SK-N-SH (cell line): ENCODE results near the gene YY1. TPM values are rescaled to one million over a fixed set of nuclear protein-coding genes. Genes with fewer than 3 reads are reported as not detected.

ENCODE experiments used
- CTCF ChIA-PET: fragments of 300-600, 350-600 bp; formaldehyde crosslinking; extraction: SDS; loops from one replicate; lab custom pipeline; 2021; lab: Yijun Ruan, JAX
- POLR2A ChIA-PET: fragments of 350-600 bp; sonication (Branson Sonifier 250); formaldehyde crosslinking; extraction: SDS; loops from one replicate; lab custom pipeline; 2020; ENCODE audit warnings: antibody characterized with exemption, inconsistent platforms; lab: Yijun Ruan, JAX
- DNase-seq: peaks from one replicate; pipeline ENCODE4 v3.0.0; 2012
- H2AFZ ChIP-seq: fragments of 200-600 bp; sonication (generic); 2 replicates; pipeline ENCODE4 v1.8.1; 2016; ENCODE audit warnings: antibody characterized with exemption, mild to moderate bottlenecking, low read depth
- H3F3A ChIP-seq: fragments of 200-600 bp; sonication (generic); replicated peaks from 2 replicates; pipeline ENCODE3; 2016; ENCODE audit warnings: antibody characterized with exemption, mild to moderate bottlenecking; ENCODE audit not compliant: insufficient read depth
- H3K27ac ChIP-seq, 2 experiments: fragments of 200-500 bp in 1 of 2; fragments of 200-600 bp in 1 of 2; sonication (Bioruptor generic) in 1 of 2; sonication (generic), shearing (Covaris generic) in 1 of 2; 2 replicates each; pipeline versions ENCODE4 v1.5.1 to v1.6.1; 2014 to 2016; ENCODE audit warnings: low read depth in 2 of 2, inconsistent platforms in 1 of 2, low read length in 1 of 2, mild to moderate bottlenecking in 1 of 2, mixed read lengths in 1 of 2
- H3K27me3 ChIP-seq: fragments of 200-600 bp; sonication (generic), shearing (Covaris generic); 2 replicates; pipeline ENCODE4 v1.6.1; 2016; ENCODE audit warnings: mixed run types; ENCODE audit not compliant: insufficient read depth
- H3K36me3 ChIP-seq, 2 experiments: fragments of 200-500 bp in 1 of 2; fragments of 200-600 bp in 1 of 2; sonication (Bioruptor generic) in 1 of 2; sonication (generic) in 1 of 2; replicated peaks in 1 of 2; 2 replicates each; pipeline versions ENCODE3 to v1.5.1; 2014 to 2016; ENCODE audit warnings: low read length in 1 of 2, mild to moderate bottlenecking in 1 of 2; ENCODE audit not compliant: insufficient read depth in 2 of 2, control insufficient read depth in 1 of 2
- H3K4me1 ChIP-seq, 2 experiments: fragments of 200-500 bp in 1 of 2; fragments of 200-600 bp in 1 of 2; sonication (Bioruptor generic) in 1 of 2; sonication (generic), shearing (Covaris generic) in 1 of 2; 2 replicates each; pipeline versions ENCODE4 v1.5.1 to v1.6.1; 2014 to 2016; ENCODE audit warnings: low read depth in 1 of 2, low read length in 1 of 2, mixed run types in 1 of 2; ENCODE audit not compliant: insufficient read depth in 2 of 2, control insufficient read depth in 1 of 2
- H3K4me2 ChIP-seq: fragments of 200-600 bp; sonication (generic), shearing (Covaris generic); 2 replicates; pipeline ENCODE4 v1.6.1; 2017; ENCODE audit warnings: mixed run types
- H3K4me3 ChIP-seq, 2 experiments: fragments of 200-500 bp in 1 of 2; fragments of 200-600 bp in 1 of 2; sonication (Bioruptor generic) in 1 of 2; sonication (generic), shearing (Covaris generic) in 1 of 2; 2 replicates each; pipeline versions ENCODE4 v1.5.1 to v1.8.1; 2014 to 2016; ENCODE audit warnings: low read depth in 2 of 2, inconsistent platforms in 1 of 2, low read length in 1 of 2, mild to moderate bottlenecking in 1 of 2, mixed read lengths in 1 of 2, moderate library complexity in 1 of 2
- H3K79me2 ChIP-seq: fragments of 200-600 bp; sonication (generic); 2 replicates; pipeline ENCODE4 v1.8.1; 2017; ENCODE audit warnings: mild to moderate bottlenecking; ENCODE audit not compliant: insufficient read depth
- H3K9ac ChIP-seq: fragments of 200-600 bp; sonication (generic); 2 replicates; pipeline ENCODE4 v1.6.1; 2017; ENCODE audit warnings: mixed run types
- H3K9me2 ChIP-seq: fragments of 200-600 bp; sonication (generic); 2 replicates; pipeline ENCODE4 v1.6.1; 2017; ENCODE audit warnings: mixed run types
- H3K9me3 ChIP-seq: fragments of 200-600 bp; sonication (generic); 2 replicates; pipeline ENCODE4 v1.6.1; 2017; ENCODE audit warnings: mixed run types, mild to moderate bottlenecking, moderate library complexity
- H4K20me1 ChIP-seq: fragments of 200-600 bp; sonication (generic); 2 replicates; pipeline ENCODE4 v1.6.1; 2017; ENCODE audit warnings: mild to moderate bottlenecking, mixed run types; ENCODE audit not compliant: insufficient read depth
- CHD2 ChIP-seq: fragments of 150-350 bp; IDR thresholded peaks from 2 replicates; pipeline ENCODE4 v1.6.1; 2018; ENCODE audit warnings: low read length; ENCODE audit not compliant: partially characterized antibody
- ELF1 ChIP-seq: IDR thresholded peaks from 2 replicates; pipeline ENCODE4 v1.4.0; 2012
- EP300 ChIP-seq, 2 experiments: IDR thresholded peaks; 2 replicates each; pipeline versions ENCODE4 v1.4.0 to v1.6.1; 2012; ENCODE audit warnings: borderline replicate concordance in 1 of 2, low read depth in 1 of 2, low read length in 1 of 2
- FOSL2 ChIP-seq: IDR thresholded peaks from 2 replicates; pipeline ENCODE4 v1.4.0; 2012; ENCODE audit warnings: low read depth, mild to moderate bottlenecking, moderate library complexity, borderline replicate concordance
- FOXM1 ChIP-seq: IDR thresholded peaks from 2 replicates; pipeline ENCODE4 v1.4.0; 2012; ENCODE audit warnings: low read depth, mild to moderate bottlenecking
- GABPA ChIP-seq: IDR thresholded peaks from 2 replicates; pipeline ENCODE4 v1.4.0; 2012; ENCODE audit warnings: low read depth, mild to moderate bottlenecking
- IRF3 ChIP-seq: fragments of 150-350 bp; IDR thresholded peaks from 2 replicates; pipeline ENCODE4 v1.6.1; 2016; ENCODE audit warnings: mild to moderate bottlenecking, low read depth, low read length
- MAX ChIP-seq: IDR thresholded peaks from 2 replicates; pipeline ENCODE4 v1.4.0; 2012; ENCODE audit warnings: low read depth
- MXI1 ChIP-seq: IDR thresholded peaks from 2 replicates; pipeline ENCODE4 v1.6.1; 2012; ENCODE audit warnings: mild to moderate bottlenecking, low read depth, low read length, improper control_type of control experiment
- NFIC ChIP-seq: IDR thresholded peaks from 2 replicates; pipeline ENCODE4 v1.4.0; 2012; ENCODE audit warnings: borderline replicate concordance
- REST ChIP-seq: IDR thresholded peaks from 2 replicates; pipeline ENCODE4 v1.6.1; 2012; ENCODE audit warnings: mild to moderate bottlenecking, low read depth, low read length, moderate library complexity
- RFX5 ChIP-seq: IDR thresholded peaks from 2 replicates; pipeline ENCODE4 v1.6.1; 2012; ENCODE audit warnings: mild to moderate bottlenecking, improper control_type of control experiment, low read length
- RXRA ChIP-seq: IDR thresholded peaks from 2 replicates; pipeline ENCODE4 v1.4.0; 2012; ENCODE audit warnings: low read depth, mild to moderate bottlenecking, borderline replicate concordance
- SMC3 ChIP-seq: IDR thresholded peaks from 2 replicates; pipeline ENCODE4 v1.6.1; 2012; ENCODE audit warnings: low read depth, low read length, improper control_type of control experiment
- TCF12 ChIP-seq: IDR thresholded peaks from 2 replicates; pipeline ENCODE4 v1.4.0; 2012
- TEAD4 ChIP-seq: IDR thresholded peaks from 2 replicates; pipeline ENCODE4 v1.4.0; 2012; ENCODE audit warnings: mild to moderate bottlenecking, borderline replicate concordance; ENCODE audit not compliant: insufficient read depth
- USF1 ChIP-seq: IDR thresholded peaks from 2 replicates; pipeline ENCODE4 v1.4.0; 2012; ENCODE audit warnings: low read depth, borderline replicate concordance
- ZBTB33 ChIP-seq: IDR thresholded peaks from 2 replicates; pipeline ENCODE4 v1.4.0; 2012; ENCODE audit warnings: low read depth, borderline replicate concordance
- WGBS: methylation state at CpG from one replicate; pipeline ENCODE4 v1.1.6; 2017; ENCODE audit warnings: low lambda C conversion rate; 5-methylcytosine and 5-hydroxymethylcytosine counted together
- polyA plus RNA-seq, 3 experiments: library from polyadenylated mRNA; depleted of rRNA; stranded (reverse); fragments of >200 nt; gene quantifications; 2 replicates each; pipeline ENCODE4 v1.2.3, GENCODE V29; 2012

Gene YY1
- polyA plus RNA-seq, 1 of the 3 experiments (the other 2 are of a cell fraction): 18.1 TPM

- POLR2A ChIA-PET: no interaction called here
These were observed 74.0 kb downstream of the YY1 start for GRCh38 chr14:100312877-100313400.

More at GRCh38 chr14:100312877-100313400, 74.0 kb downstream of the YY1 start:
- Histone ChIP-seq H3K4me1 (peaks cover 0 to 16% of the 10 kb centered on the region in 2 experiments; a peak in 1 of 4 replicates), H3K27me3 (no peaks in the 10 kb centered on the region), H4K20me1 (no peaks in the 10 kb centered on the region), H3K27ac (no peak overlapping the region), H3K4me3 (no peak overlapping the region), H3K9ac (no peak overlapping the region), H3K9me3 (no peaks in the 10 kb centered on the region), H3F3A (no peaks in the 10 kb centered on the region), H3K36me3 (no peaks in the 10 kb centered on the region), H3K79me2 (no peaks in the 10 kb centered on the region), H2AFZ (no peak overlapping the region), H3K4me2 (no peak overlapping the region), H3K9me2 (no peaks in the 10 kb centered on the region)
- WGBS: 64% methylated on average over 3 of the region's 10 CpGs
- TF ChIP-seq ELF1: no peak
- TF ChIP-seq FOXM1: no peak
- TF ChIP-seq RFX5: no peak
- TF ChIP-seq EP300 (IDR thresholded peaks at IDR 0.05; ENCODE audit: borderline replicate concordance in 1 of 2, low read depth in 1 of 2, low read length in 1 of 2): no peak
- no peak for TF ChIP-seq FOSL2
- no peak for TF ChIP-seq ZBTB33
- no peak for TF ChIP-seq IRF3
- TF ChIP-seq CHD2: no peak
- no peak for TF ChIP-seq SMC3
- no peak for TF ChIP-seq GABPA
- no peak for TF ChIP-seq TCF12
- no peak for TF ChIP-seq MXI1
- no peak for TF ChIP-seq NFIC
- no peak for TF ChIP-seq REST
- no peak for TF ChIP-seq TEAD4
- TF ChIP-seq USF1: no peak
- TF ChIP-seq MAX: no peak
- TF ChIP-seq RXRA: no peak
- CTCF ChIA-PET: interaction anchor here (1.9 to 2.0 kb wide), 2 partner anchors 10 to 72 kb away, joined by 5 to 8 read pairs; no protein-coding TSS in a partner anchor
- no peak for DNase-seq
